GM23248 (cell line): ENCODE data around the gene TRIO.

Experiments
- EZH2 ChIP-seq: fragments of 200-600 bp; sonication (generic); IDR thresholded peaks from 2 replicates; pipeline ENCODE4 v1.6.1; 2018; ENCODE audit warnings: antibody characterized with exemption, mild to moderate bottlenecking; ENCODE audit not compliant: insufficient read depth, poor library complexity, severe bottlenecking
- EZH2phosphoT487 ChIP-seq: fragments of 200-600 bp; sonication (generic); IDR thresholded peaks from 2 replicates; pipeline ENCODE4 v1.6.1; 2018; ENCODE audit warnings: antibody characterized with exemption, moderate library complexity, mild to moderate bottlenecking, low read depth; ENCODE audit not compliant: insufficient read depth

DNA sequence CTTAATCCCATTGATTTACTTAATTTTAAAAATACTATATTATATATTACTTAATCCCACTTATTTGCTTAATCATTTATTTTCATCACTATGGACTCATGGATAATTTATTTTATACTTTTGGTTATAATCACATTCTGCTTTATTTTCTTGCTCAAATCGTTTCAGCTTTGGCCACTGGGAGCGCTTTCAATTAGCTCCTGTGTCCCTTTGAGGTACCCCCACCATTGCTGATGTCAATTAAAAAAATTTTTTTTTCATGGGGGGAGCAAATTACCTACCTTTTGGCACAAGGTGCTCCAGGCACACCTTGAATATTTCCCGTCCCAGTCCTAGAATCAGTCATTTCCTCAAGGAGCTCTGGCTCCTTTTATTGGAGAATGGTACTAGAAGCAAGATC, 1.4 kb upstream of the TRIO start:
- TF ChIP-seq EZH2phosphoT487: no peak
- no peak for TF ChIP-seq EZH2
